Stomach (tissue), 4 donors: ENCODE measurements around the gene C2CD4D.

Experiments used
- POLR2A ChIP-seq, 4 donors: fragments of 450-650 bp; IDR thresholded peaks; one replicate each; pipeline ENCODE4 v1.6.1; 2016; ENCODE audit warnings: antibody characterized with exemption in 4 of 4, control low read depth in 2 of 4, mild to moderate bottlenecking in 1 of 4, moderate library complexity in 1 of 4
- POLR2AphosphoS5 ChIP-seq, 3 donors: sonication (generic); formaldehyde crosslinking; IDR thresholded peaks; one replicate each; pipeline ENCODE4 v1.6.1; 2016; ENCODE audit warnings: antibody characterized with exemption in 3 of 3
- TF ChIP-seq, protein P1 (sequence below), 7 experiments: fragments of 450-650 bp in 4 of 7; fragments of 200-600 bp in 3 of 7; sonication (generic) in 3 of 7; IDR thresholded peaks; one replicate each; pipeline ENCODE4 v1.5.1; 2016 to 2019; ENCODE audit warnings: antibody characterized with exemption in 7 of 7, control low read depth in 2 of 7, mild to moderate bottlenecking in 1 of 7

DNA sequence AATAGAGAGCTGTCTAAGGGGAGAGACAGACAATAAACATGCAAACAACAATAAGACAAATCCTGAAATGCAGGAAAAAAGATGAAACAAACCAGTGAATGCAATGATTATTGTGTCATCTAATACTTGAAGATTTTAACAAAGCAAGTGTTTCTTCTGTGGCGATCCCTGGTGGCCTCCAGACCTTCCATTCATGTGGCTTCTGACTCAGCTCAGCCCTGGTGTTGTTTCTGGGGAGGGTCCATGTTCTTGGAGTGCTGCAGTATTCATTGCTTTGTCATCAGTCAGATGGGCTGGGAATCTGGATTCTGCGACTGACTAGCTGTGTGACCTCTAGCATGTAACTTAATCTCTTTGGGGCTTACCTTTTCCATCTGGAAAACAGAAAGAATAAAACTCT lies 1.5 kb upstream of the C2CD4D start:
- TF ChIP-seq, protein P1, sequence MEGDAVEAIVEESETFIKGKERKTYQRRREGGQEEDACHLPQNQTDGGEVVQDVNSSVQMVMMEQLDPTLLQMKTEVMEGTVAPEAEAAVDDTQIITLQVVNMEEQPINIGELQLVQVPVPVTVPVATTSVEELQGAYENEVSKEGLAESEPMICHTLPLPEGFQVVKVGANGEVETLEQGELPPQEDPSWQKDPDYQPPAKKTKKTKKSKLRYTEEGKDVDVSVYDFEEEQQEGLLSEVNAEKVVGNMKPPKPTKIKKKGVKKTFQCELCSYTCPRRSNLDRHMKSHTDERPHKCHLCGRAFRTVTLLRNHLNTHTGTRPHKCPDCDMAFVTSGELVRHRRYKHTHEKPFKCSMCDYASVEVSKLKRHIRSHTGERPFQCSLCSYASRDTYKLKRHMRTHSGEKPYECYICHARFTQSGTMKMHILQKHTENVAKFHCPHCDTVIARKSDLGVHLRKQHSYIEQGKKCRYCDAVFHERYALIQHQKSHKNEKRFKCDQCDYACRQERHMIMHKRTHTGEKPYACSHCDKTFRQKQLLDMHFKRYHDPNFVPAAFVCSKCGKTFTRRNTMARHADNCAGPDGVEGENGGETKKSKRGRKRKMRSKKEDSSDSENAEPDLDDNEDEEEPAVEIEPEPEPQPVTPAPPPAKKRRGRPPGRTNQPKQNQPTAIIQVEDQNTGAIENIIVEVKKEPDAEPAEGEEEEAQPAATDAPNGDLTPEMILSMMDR (IDR thresholded peaks at IDR 0.05) = no peak
- TF ChIP-seq POLR2A (IDR thresholded peaks at IDR 0.05) (no peak), POLR2AphosphoS5 (IDR thresholded peaks at IDR 0.05) (no peak)
